Epidermal melanocyte (primary cell): ENCODE results near the gene TEN1.
"Not testable (repeated sequence)": the region's sequence is repeated elsewhere in the genome, so short reads cannot be mapped to it uniquely, and the experiment has no call there.

Experiments used
- DNase-seq: peaks from one replicate; pipeline ENCODE4 v3.0.0; 2011; ENCODE audit warnings: low spot score; ENCODE audit not compliant: insufficient read length

TEN1 gene

GRCh38 chr17:75978938-75979704, at the start of gene TEN1, which contains the start of gene ACOX1:
TSS of gene TEN1 (plus strand) at chr17:75979240. CDS start at chr17:75986193, 6,953 bp downstream.
TSS of gene ACOX1 (minus strand) at chr17:75979166. CDS start at chr17:75979073, 93 bp downstream.
- peak; percentile 59 for DNase-seq

- DNase-seq: no peak
These were observed 48.0 kb upstream of the TEN1 start for GRCh38 chr17:75931062-75931461.

- DNase-seq: no peak
These were observed 46.2 kb upstream of the TEN1 start for GRCh38 chr17:75932852-75933251.

GRCh38 chr17:75933808-75934207, 45.2 kb upstream of the TEN1 start:
- DNase-seq: no peak

GRCh38 chr17:75937652-75938051, 41.4 kb upstream of the TEN1 start:
- no peak for DNase-seq

GRCh38 chr17:75940727-75941441, 38.2 kb upstream of the TEN1 start, which contains the start of gene FBF1:
TSS of gene FBF1 (minus strand) at chr17:75941042. CDS start at chr17:75938149, 2,893 bp downstream.
- peak; percentile 98 for DNase-seq

- DNase-seq: no peak
These were observed 37.6 kb upstream of the TEN1 start for GRCh38 chr17:75941442-75941819.

GRCh38 chr17:75942473-75942872, 36.6 kb upstream of the TEN1 start:
- no peak for DNase-seq

GRCh38 chr17:75943491-75943890, 35.5 kb upstream of the TEN1 start:
- no peak for DNase-seq

GRCh38 chr17:75945211-75945610, 33.8 kb upstream of the TEN1 start:
- no peak for DNase-seq

- DNase-seq: no peak
These were observed 28.6 kb upstream of the TEN1 start for GRCh38 chr17:75950421-75950820.

- no peak for DNase-seq
These were observed 28.0 kb upstream of the TEN1 start for GRCh38 chr17:75950855-75951554.

- no peak for DNase-seq
These were observed 19.8 kb upstream of the TEN1 start for GRCh38 chr17:75959051-75959838.

- no peak for DNase-seq
These were observed 19.1 kb upstream of the TEN1 start for GRCh38 chr17:75959839-75960511.

GRCh38 chr17:75965468-75965867, 13.6 kb upstream of the TEN1 start:
- no peak for DNase-seq

- DNase-seq: not testable (repeated sequence)
These were observed 10.0 kb upstream of the TEN1 start for GRCh38 chr17:75969044-75969443.

GRCh38 chr17:75970011-75970523, 9.0 kb upstream of the TEN1 start:
- DNase-seq: no peak

GRCh38 chr17:75970626-75971025, 8.4 kb upstream of the TEN1 start:
- DNase-seq: no peak

GRCh38 chr17:75975187-75975586, 3.9 kb upstream of the TEN1 start:
- DNase-seq: not testable (repeated sequence)

GRCh38 chr17:75975757-75976174, 3.3 kb upstream of the TEN1 start:
- no peak for DNase-seq
